ENCODE results near the gene MS4A5.

DNA sequence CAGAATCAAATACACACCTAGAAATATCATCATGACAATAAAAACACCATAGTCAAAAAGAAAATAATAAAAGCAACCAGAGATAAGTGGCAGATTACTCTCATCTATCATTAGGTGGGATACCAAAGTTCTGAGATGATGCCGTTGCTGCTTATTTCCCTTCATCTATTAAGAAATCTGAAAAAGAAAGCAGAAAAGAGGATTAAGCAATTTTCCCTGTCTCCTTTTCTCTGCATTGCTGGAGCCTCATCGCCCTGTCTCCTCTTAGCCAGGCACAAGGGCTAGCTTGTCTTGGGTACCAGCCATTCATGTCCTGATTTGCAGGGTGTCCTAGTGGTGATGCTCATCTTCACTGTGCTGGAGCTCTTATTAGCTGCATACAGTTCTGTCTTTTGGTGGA is 37.0 kb upstream of the MS4A5 start:
- TF ChIP-seq, protein P1, sequence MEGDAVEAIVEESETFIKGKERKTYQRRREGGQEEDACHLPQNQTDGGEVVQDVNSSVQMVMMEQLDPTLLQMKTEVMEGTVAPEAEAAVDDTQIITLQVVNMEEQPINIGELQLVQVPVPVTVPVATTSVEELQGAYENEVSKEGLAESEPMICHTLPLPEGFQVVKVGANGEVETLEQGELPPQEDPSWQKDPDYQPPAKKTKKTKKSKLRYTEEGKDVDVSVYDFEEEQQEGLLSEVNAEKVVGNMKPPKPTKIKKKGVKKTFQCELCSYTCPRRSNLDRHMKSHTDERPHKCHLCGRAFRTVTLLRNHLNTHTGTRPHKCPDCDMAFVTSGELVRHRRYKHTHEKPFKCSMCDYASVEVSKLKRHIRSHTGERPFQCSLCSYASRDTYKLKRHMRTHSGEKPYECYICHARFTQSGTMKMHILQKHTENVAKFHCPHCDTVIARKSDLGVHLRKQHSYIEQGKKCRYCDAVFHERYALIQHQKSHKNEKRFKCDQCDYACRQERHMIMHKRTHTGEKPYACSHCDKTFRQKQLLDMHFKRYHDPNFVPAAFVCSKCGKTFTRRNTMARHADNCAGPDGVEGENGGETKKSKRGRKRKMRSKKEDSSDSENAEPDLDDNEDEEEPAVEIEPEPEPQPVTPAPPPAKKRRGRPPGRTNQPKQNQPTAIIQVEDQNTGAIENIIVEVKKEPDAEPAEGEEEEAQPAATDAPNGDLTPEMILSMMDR (conservative IDR thresholded peaks at IDR 0.05) = no peak
- TF ChIP-seq EZH2 (IDR thresholded peaks at IDR 0.05; ENCODE audit: low read depth) = no peak
